ENCODE measurements around the gene MTUS2.
A peak's percentile ranks its signal among the peaks of the same experiment; 100 is the strongest.

The MTUS2 gene

DNA sequence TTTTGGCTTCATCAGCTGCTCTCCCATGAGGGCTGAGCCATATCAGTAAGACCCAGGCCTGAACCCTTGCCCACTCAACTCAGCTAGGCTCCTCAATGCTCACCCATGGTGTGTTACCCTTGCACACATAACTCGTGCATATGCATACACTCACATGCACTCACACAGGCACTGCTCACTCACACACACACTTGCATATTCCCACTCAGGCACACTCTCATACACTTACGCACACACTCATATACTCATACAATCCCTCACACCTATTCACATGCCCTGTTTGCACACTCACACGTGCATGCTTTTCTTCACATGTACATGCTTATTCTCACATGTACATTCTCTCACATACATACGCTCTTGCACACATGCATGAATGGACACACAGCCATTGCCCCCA lies 681.5 kb downstream of the MTUS2 start:
- peaks cover 3% of the 10 kb centered on the region; the same call in 1 of the 2 replicates for H3K27me3 ChIP-seq (ENCODE audit: insufficient read depth, low read length)
- no peaks in the 10 kb centered on the region for H3K9me3 ChIP-seq (ENCODE audit: insufficient read depth, low read depth, low read length)
- WGBS = 88% methylated on average over 4 of the region's 4 CpGs
- peaks cover 4% of the 10 kb centered on the region; the same call in 1 of the 2 replicates for H3K4me1 ChIP-seq (ENCODE audit: insufficient read depth, low read length)
- no peak overlapping the region for H3K27ac ChIP-seq (ENCODE audit: low read depth, low read length)
- no peak overlapping the region for H3K4me3 ChIP-seq (ENCODE audit: low read length)
- no peaks in the 10 kb centered on the region for H3K36me3 ChIP-seq (ENCODE audit: insufficient read depth, low read length)
- H3K9ac ChIP-seq (ENCODE audit: low read depth, low read length) = no peak overlapping the region

- H3K27ac ChIP-seq (ENCODE audit: low read depth, low read length) = no peak overlapping the region
- peak overlapping the region; percentile 45 for H3K4me3 ChIP-seq (ENCODE audit: low read length)
- H3K9ac ChIP-seq (ENCODE audit: low read depth, low read length) = peak overlapping the region; percentile 5; the same call in 1 of the 2 replicates
- H3K9me3 ChIP-seq (ENCODE audit: insufficient read depth, low read depth, low read length) = no peaks in the 10 kb centered on the region
- H3K27me3 ChIP-seq (ENCODE audit: insufficient read depth, low read length) = peaks cover 3% of the 10 kb centered on the region; the same call in 1 of the 2 replicates
- no peaks in the 10 kb centered on the region for H3K36me3 ChIP-seq (ENCODE audit: insufficient read depth, low read length)
- WGBS = 91% methylated on average over 12 of the region's 13 CpGs
- 0 out of 2 replicates have a peak, but pooled peaks cover 4% of the 10 kb centered on the region for H3K4me1 ChIP-seq (ENCODE audit: insufficient read depth, low read length)
Measured at GRCh38 chr13:29502391-29503008, 682.4 kb downstream of the MTUS2 start.

DNA sequence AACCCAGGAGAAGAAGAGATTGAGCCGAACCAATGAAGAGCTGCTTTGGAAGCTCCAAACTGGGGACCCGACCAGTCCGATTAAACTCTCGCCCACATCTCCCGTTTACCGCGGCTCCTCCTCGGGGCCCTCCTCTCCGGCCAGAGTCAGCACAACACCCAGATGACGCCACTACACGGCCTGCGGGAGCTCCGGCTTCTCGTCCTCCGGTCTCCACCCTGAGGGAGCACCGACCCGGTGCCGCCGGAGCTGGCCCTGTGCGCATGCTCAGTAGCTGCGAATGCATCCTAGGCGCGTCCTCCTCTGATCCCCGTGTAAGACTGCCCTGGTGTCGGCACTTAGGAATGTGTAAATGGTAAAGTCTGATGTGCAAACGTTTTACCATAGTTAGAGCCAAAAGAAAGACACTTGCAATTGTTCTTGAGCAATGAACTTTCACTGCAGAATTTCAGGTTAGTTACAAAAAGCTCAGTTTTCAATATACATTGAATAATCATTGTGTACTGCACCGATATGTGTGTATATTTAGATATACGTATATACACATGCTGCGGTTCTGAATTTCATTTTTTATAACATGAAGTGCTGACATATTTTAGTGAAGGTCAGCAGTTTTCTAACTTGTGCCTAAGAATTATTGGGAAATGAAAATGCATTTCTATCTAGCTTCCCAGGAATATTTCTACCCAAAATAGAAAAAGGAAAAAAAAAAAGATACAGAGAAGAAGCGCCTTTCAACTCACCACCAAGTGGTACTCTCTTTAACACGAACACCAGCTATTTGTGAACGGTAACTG lies 683.1 kb downstream of the MTUS2 start:
- Histone ChIP-seq H3K27ac (ENCODE audit: low read depth, low read length) (no peak overlapping the region), H3K9me3 (ENCODE audit: insufficient read depth, low read depth, low read length) (no peaks in the 10 kb centered on the region), H3K27me3 (ENCODE audit: insufficient read depth, low read length) (peaks cover 3% of the 10 kb centered on the region; the same call in 1 of the 2 replicates), H3K36me3 (ENCODE audit: insufficient read depth, low read length) (no peaks in the 10 kb centered on the region), H3K4me1 (ENCODE audit: insufficient read depth, low read length) (0 out of 2 replicates have a peak, but pooled peaks cover 4% of the 10 kb centered on the region), H3K4me3 (ENCODE audit: low read length) (peak overlapping the region; percentile 45), H3K9ac (ENCODE audit: low read depth, low read length) (peak overlapping the region; percentile 5; the same call in 1 of the 2 replicates)
- 45% methylated on average over 31 of the region's 32 CpGs for WGBS

- H3K4me1 ChIP-seq (ENCODE audit: insufficient read depth, low read length) = 0 out of 2 replicates have a peak, but pooled peaks cover 4% of the 10 kb centered on the region
- no peaks in the 10 kb centered on the region for H3K9me3 ChIP-seq (ENCODE audit: insufficient read depth, low read depth, low read length)
- WGBS = 95% methylated on average over 15 of the region's 15 CpGs
- no peak overlapping the region for H3K4me3 ChIP-seq (ENCODE audit: low read length)
- H3K27ac ChIP-seq (ENCODE audit: low read depth, low read length) = no peak overlapping the region
- H3K27me3 ChIP-seq (ENCODE audit: insufficient read depth, low read length) = peaks cover 3% of the 10 kb centered on the region; the same call in 1 of the 2 replicates
- H3K9ac ChIP-seq (ENCODE audit: low read depth, low read length) = no peak overlapping the region
- H3K36me3 ChIP-seq (ENCODE audit: insufficient read depth, low read length) = no peaks in the 10 kb centered on the region
Measured at GRCh38 chr13:29504691-29505090, 684.6 kb downstream of the MTUS2 start.

- 0 out of 2 replicates have a peak, but pooled peaks cover 5% of the 10 kb centered on the region for H3K36me3 ChIP-seq (ENCODE audit: insufficient read depth, low read length)
- H3K9me3 ChIP-seq (ENCODE audit: insufficient read depth, low read depth, low read length) = no peaks in the 10 kb centered on the region
- 0 out of 2 replicates have a peak, but pooled peaks cover 4% of the 10 kb centered on the region for H3K4me1 ChIP-seq (ENCODE audit: insufficient read depth, low read length)
- 87% methylated on average over 17 of the region's 17 CpGs for WGBS
- no peak overlapping the region for H3K9ac ChIP-seq (ENCODE audit: low read depth, low read length)
- no peak overlapping the region for H3K4me3 ChIP-seq (ENCODE audit: low read length)
- peaks cover 3% of the 10 kb centered on the region; the same call in 1 of the 2 replicates for H3K27me3 ChIP-seq (ENCODE audit: insufficient read depth, low read length)
- no peak overlapping the region for H3K27ac ChIP-seq (ENCODE audit: low read depth, low read length)
Measured at GRCh38 chr13:29505511-29505910, 685.4 kb downstream of the MTUS2 start.

DNA sequence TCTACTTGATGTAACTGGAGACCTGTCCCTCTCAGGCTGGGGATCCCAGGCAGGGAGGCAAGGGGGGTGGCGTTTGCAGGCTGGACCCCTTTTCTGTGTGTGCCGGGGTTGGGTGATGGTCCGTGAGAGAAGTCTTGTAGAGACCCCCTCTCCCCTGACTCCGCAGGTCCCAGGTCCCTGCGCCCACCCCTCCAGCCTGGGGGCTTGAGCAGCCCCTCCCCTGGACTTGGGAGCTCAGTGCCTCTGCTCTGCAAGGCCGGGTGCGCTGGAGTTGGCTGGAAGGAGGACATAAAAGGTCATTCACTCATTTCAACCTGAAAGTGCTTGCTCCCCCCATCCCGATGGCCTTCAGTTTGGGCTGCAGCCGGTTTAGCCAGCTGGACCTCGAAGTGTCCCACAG lies 685.8 kb downstream of the MTUS2 start:
- H3K27ac ChIP-seq (ENCODE audit: low read depth, low read length) = no peak overlapping the region
- no peaks in the 10 kb centered on the region for H3K9me3 ChIP-seq (ENCODE audit: insufficient read depth, low read depth, low read length)

GRCh38 chr13:29507356-29507755 lies 687.2 kb downstream of the MTUS2 start:
- 0 out of 2 replicates have a peak, but pooled peaks cover 4% of the 10 kb centered on the region for H3K4me1 ChIP-seq (ENCODE audit: insufficient read depth, low read length)
- H3K4me3 ChIP-seq (ENCODE audit: low read length) = no peak overlapping the region
- no peak overlapping the region for H3K27ac ChIP-seq (ENCODE audit: low read depth, low read length)
- 88% methylated on average over 14 of the region's 14 CpGs for WGBS
- H3K27me3 ChIP-seq (ENCODE audit: insufficient read depth, low read length) = peaks cover 3% of the 10 kb centered on the region; the same call in 1 of the 2 replicates
- H3K36me3 ChIP-seq (ENCODE audit: insufficient read depth, low read length) = peaks cover 15% of the 10 kb centered on the region; the same call in 1 of the 2 replicates
- no peak overlapping the region for H3K9ac ChIP-seq (ENCODE audit: low read depth, low read length)
- H3K9me3 ChIP-seq (ENCODE audit: insufficient read depth, low read depth, low read length) = no peaks in the 10 kb centered on the region

More for the DNA sequence above, 685.8 kb downstream of the MTUS2 start:
- no peak overlapping the region for H3K4me3 ChIP-seq (ENCODE audit: low read length)
- WGBS = 90% methylated on average over 10 of the region's 10 CpGs
- no peak overlapping the region for H3K9ac ChIP-seq (ENCODE audit: low read depth, low read length)
- 0 out of 2 replicates have a peak, but pooled peaks cover 4% of the 10 kb centered on the region for H3K4me1 ChIP-seq (ENCODE audit: insufficient read depth, low read length)
- peaks cover 3% of the 10 kb centered on the region; the same call in 1 of the 2 replicates for H3K27me3 ChIP-seq (ENCODE audit: insufficient read depth, low read length)
- H3K36me3 ChIP-seq (ENCODE audit: insufficient read depth, low read length) = 0 out of 2 replicates have a peak, but pooled peaks cover 5% of the 10 kb centered on the region

DNA sequence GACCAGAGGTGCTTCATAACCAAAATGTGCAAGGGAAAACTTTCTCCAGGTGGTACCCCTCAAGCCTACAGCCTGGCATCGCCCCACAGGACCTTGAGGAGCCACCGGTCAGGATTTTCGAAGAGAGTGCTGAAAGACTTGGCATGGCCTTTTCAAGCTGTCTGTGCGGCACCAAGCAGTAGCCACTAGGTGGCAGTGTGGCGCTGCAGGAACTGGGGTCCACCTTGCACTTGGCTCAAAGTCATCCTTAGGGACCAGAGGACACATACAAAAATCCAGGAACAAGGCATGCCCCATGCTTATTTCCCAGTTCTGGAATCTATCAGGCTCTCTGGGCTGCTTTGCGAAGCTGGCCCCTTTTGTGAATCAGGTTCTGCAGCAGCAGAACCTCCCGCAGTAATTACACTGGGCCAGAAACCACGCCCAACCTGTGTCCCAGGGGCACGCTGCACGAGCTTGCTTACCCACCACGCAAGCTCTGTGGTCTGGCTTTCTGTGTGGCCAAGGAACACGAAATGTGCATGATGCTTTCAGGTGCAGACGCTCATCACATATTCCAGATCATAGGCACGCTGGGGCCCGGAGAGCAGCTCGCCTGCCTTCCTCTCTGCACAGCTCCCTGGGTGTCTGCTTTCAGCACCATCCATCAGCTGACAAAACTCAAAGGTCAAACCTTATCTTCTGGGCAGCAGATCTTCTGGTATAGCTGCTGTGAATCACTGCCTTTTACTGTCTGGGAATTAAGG lies 688.2 kb downstream of the MTUS2 start:
- no peaks in the 10 kb centered on the region for H3K9me3 ChIP-seq (ENCODE audit: insufficient read depth, low read depth, low read length)
- H3K27ac ChIP-seq (ENCODE audit: low read depth, low read length) = no peak overlapping the region
- no peak overlapping the region for H3K4me3 ChIP-seq (ENCODE audit: low read length)
- no peak overlapping the region for H3K9ac ChIP-seq (ENCODE audit: low read depth, low read length)
- 0 out of 2 replicates have a peak, but pooled peaks cover 2% of the 10 kb centered on the region for H3K4me1 ChIP-seq (ENCODE audit: insufficient read depth, low read length)
- peaks cover 24% of the 10 kb centered on the region for H3K36me3 ChIP-seq (ENCODE audit: insufficient read depth, low read length)
- H3K27me3 ChIP-seq (ENCODE audit: insufficient read depth, low read length) = no peaks in the 10 kb centered on the region
- 63% methylated on average over 16 of the region's 16 CpGs for WGBS

DNA sequence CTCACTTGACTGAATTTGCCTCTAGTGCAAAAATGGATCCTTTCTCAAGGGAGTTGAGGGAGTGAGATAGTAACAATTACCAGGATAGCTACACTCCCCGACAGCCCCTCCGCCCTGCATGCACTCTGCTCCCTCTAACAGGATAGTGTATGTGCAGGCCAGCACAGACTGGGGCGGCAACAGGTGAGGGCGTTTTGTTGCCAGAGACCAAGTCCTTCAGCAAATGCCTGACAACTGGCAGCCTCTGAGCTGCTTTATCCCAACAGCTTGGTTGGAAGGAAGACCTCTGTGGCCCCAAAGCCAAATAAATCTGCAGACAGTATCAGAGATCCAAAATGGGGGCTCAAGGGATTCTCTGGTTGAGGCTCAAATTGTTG lies 688.7 kb downstream of the MTUS2 start:
- H3K9me3 ChIP-seq (ENCODE audit: insufficient read depth, low read depth, low read length) = no peaks in the 10 kb centered on the region
- H3K27me3 ChIP-seq (ENCODE audit: insufficient read depth, low read length) = no peaks in the 10 kb centered on the region
- H3K9ac ChIP-seq (ENCODE audit: low read depth, low read length) = no peak overlapping the region
- H3K27ac ChIP-seq (ENCODE audit: low read depth, low read length) = no peak overlapping the region
- H3K4me1 ChIP-seq (ENCODE audit: insufficient read depth, low read length) = no peaks in the 10 kb centered on the region
- WGBS = 80% methylated on average over 4 of the region's 4 CpGs
- H3K36me3 ChIP-seq (ENCODE audit: insufficient read depth, low read length) = peaks cover 30% of the 10 kb centered on the region
- no peak overlapping the region for H3K4me3 ChIP-seq (ENCODE audit: low read length)

DNA sequence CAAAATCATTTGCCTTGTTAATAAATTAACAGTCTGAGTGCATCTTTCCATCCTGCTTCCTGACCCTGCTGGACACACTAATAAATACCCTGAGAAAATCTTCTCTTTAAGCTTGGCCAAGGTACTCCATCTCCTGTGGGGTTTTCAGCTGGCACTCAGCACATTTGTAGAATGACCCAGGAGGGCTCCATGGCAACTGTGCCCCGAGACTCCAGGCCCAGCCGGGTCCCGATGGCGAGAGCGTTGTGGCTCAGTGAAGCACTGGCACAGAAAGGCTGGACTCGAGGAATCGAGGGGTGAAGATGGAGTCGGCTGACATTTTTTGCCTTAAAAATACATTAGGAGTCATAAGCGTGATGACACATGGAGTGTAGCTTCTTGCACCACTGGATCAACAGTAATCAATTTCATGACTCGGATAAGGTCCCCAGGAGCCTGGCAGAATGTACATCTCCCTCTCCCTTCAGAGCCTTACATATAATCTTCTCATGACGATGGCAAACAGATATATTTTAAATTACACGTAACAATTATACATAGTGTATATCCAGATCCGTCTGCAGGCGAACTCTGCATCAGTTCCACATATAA lies 690.0 kb downstream of the MTUS2 start:
- Histone ChIP-seq H3K4me1 (ENCODE audit: insufficient read depth, low read length) (no peaks in the 10 kb centered on the region), H3K4me3 (ENCODE audit: low read length) (no peak overlapping the region), H3K9ac (ENCODE audit: low read depth, low read length) (no peak overlapping the region), H3K27ac (ENCODE audit: low read depth, low read length) (no peak overlapping the region), H3K9me3 (ENCODE audit: insufficient read depth, low read depth, low read length) (no peaks in the 10 kb centered on the region), H3K27me3 (ENCODE audit: insufficient read depth, low read length) (no peaks in the 10 kb centered on the region), H3K36me3 (ENCODE audit: insufficient read depth, low read length) (peaks cover 42% of the 10 kb centered on the region)
- WGBS = 96% methylated on average over 14 of the region's 14 CpGs

Measured in HUES64 (cell line).